DOHH2 (cell line): ENCODE results near the gene KIF1B.
"Not testable (repeated sequence)": the region's sequence is repeated elsewhere in the genome, so short reads cannot be mapped to it uniquely, and the experiment has no call there.

Source experiments
- H3F3A ChIP-seq: fragments of 200-600 bp; sonication (generic), shearing (Covaris generic); 2 replicates; pipeline ENCODE4 v1.6.0; 2016; ENCODE audit warnings: antibody characterized with exemption, mild to moderate bottlenecking; ENCODE audit not compliant: control insufficient read depth, insufficient read depth
- H3K27ac ChIP-seq: fragments of 200-600 bp; sonication (generic); 2 replicates; pipeline ENCODE4 v1.5.1; 2014; ENCODE audit warnings: low read depth, mild to moderate bottlenecking, low read length, moderate library complexity
- H3K27me3 ChIP-seq: fragments of 200-600 bp; sonication (generic); 2 replicates; pipeline ENCODE4 v1.6.1; 2014; ENCODE audit warnings: mild to moderate bottlenecking, low read length, mixed read lengths; ENCODE audit not compliant: control insufficient read depth
- H3K36me3 ChIP-seq: fragments of 200-600 bp; sonication (generic); 2 replicates; pipeline ENCODE4 v1.6.1; 2014; ENCODE audit warnings: mild to moderate bottlenecking, low read length, moderate library complexity, mixed read lengths; ENCODE audit not compliant: control insufficient read depth
- H3K4me1 ChIP-seq: fragments of 200-600 bp; sonication (generic); 2 replicates; pipeline ENCODE4 v1.6.1; 2014; ENCODE audit warnings: mild to moderate bottlenecking, low read length, mixed read lengths; ENCODE audit not compliant: control insufficient read depth
- H3K4me2 ChIP-seq: fragments of 200-600 bp; sonication (generic); 2 replicates; pipeline ENCODE4 v1.6.0; 2014; ENCODE audit warnings: mild to moderate bottlenecking, low read length, moderate library complexity
- H3K4me3 ChIP-seq: fragments of 200-600 bp; sonication (generic); 2 replicates; pipeline ENCODE4 v1.5.1; 2014; ENCODE audit warnings: mild to moderate bottlenecking, low read length, mixed read lengths
- H3K79me2 ChIP-seq: fragments of 200-600 bp; sonication (generic); 2 replicates; pipeline ENCODE4 v1.6.1; 2014; ENCODE audit warnings: mild to moderate bottlenecking, low read length, mixed read lengths; ENCODE audit not compliant: control insufficient read depth
- H3K9me2 ChIP-seq: fragments of 200-600 bp; sonication (generic); replicated peaks from 2 replicates; pipeline ENCODE4 v1.6.1; 2014; ENCODE audit warnings: mild to moderate bottlenecking, low read length, mixed read lengths; ENCODE audit not compliant: control insufficient read depth
- H3K9me3 ChIP-seq: fragments of 200-600 bp; sonication (generic); 2 replicates; pipeline ENCODE4 v1.6.1; 2014; ENCODE audit warnings: antibody characterized with exemption, low read length, mixed read lengths; ENCODE audit not compliant: control insufficient read depth, insufficient read depth
- H4K20me1 ChIP-seq: fragments of 200-600 bp; sonication (generic); 2 replicates; pipeline ENCODE4 v1.6.0; 2014; ENCODE audit warnings: low read depth, mild to moderate bottlenecking, antibody characterized with exemption, low read length, moderate library complexity; ENCODE audit not compliant: control insufficient read depth, insufficient read depth
- CTCF ChIP-seq: fragments of 200-600 bp; sonication (generic); IDR thresholded peaks from one replicate; pipeline ENCODE4 v1.5.1; 2014; ENCODE audit warnings: antibody characterized with exemption, mild to moderate bottlenecking, low read depth, low read length; ENCODE audit not compliant: poor library complexity, severe bottlenecking
- EZH2phosphoT487 ChIP-seq: fragments of 200-600 bp; sonication (generic); IDR thresholded peaks from 2 replicates; pipeline ENCODE4 v1.6.1; 2017; ENCODE audit warnings: borderline replicate concordance, mild to moderate bottlenecking, antibody characterized with exemption, low read length, moderate library complexity, mixed read lengths

KIF1B gene

GRCh38 chr1:10377365-10378029 is 167.1 kb downstream of the KIF1B start:
- not testable (repeated sequence) for H3K4me1 ChIP-seq, H3K4me3 ChIP-seq, H3F3A ChIP-seq, H4K20me1 ChIP-seq, H3K27me3 ChIP-seq, H3K4me2 ChIP-seq, H3K9me3 ChIP-seq, H3K36me3 ChIP-seq, H3K9me2 ChIP-seq, H3K27ac ChIP-seq, H3K79me2 ChIP-seq
- TF ChIP-seq CTCF, result peak; percentile 55

- Histone ChIP-seq H3F3A (no peaks in the 10 kb centered on the region), H3K4me1 (no peaks in the 10 kb centered on the region), H3K79me2 (no peaks in the 10 kb centered on the region), H3K36me3 (no peaks in the 10 kb centered on the region), H3K9me2 (no peaks in the 10 kb centered on the region), H3K27ac (no peak overlapping the region), H3K4me3 (no peak overlapping the region), H3K27me3 (no peaks in the 10 kb centered on the region), H3K9me3 (no peaks in the 10 kb centered on the region), H3K4me2 (no peak overlapping the region), H4K20me1 (no peaks in the 10 kb centered on the region)
- no peak for TF ChIP-seq EZH2phosphoT487
These were observed 167.9 kb downstream of the KIF1B start for GRCh38 chr1:10378081-10378841.

- no peak overlapping the region for H3K27ac ChIP-seq
- no peaks in the 10 kb centered on the region for H3K27me3 ChIP-seq
- H3K4me2 ChIP-seq, result no peak overlapping the region
- H3K9me2 ChIP-seq, result no peaks in the 10 kb centered on the region
- H3K79me2 ChIP-seq, result no peaks in the 10 kb centered on the region
- no peaks in the 10 kb centered on the region for H3K9me3 ChIP-seq
- no peaks in the 10 kb centered on the region for H3K36me3 ChIP-seq
- no peaks in the 10 kb centered on the region for H3F3A ChIP-seq
- no peak overlapping the region for H3K4me3 ChIP-seq
- H4K20me1 ChIP-seq, result no peaks in the 10 kb centered on the region
- H3K4me1 ChIP-seq, result no peaks in the 10 kb centered on the region
- TF ChIP-seq CTCF, result no peak
- no peak for TF ChIP-seq EZH2phosphoT487
These were observed 168.8 kb downstream of the KIF1B start for GRCh38 chr1:10379101-10379620.

DNA sequence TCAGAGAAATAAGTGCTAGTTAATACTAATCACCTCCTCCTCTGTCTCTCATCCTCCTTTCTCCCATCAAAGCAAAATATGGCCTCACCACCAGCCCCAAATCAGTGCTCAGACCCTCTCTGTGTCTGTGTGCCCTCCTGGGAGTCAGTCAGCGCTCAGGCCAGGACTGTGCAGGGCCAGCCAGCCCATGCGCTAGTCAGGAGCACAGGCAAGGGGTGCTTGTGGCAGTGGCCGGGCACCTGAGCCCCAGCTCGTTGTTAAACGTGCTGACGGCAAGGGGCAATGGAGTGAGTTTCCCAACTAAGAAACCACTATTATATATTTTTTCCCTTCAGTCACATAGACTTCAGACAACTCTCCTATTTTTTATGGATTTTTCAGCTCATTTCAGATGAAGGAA is 169.3 kb downstream of the KIF1B start:
- H3K9me3 ChIP-seq, result no peaks in the 10 kb centered on the region
- no peaks in the 10 kb centered on the region for H3K27me3 ChIP-seq
- H3K4me2 ChIP-seq, result no peak overlapping the region
- no peaks in the 10 kb centered on the region for H3F3A ChIP-seq
- H3K36me3 ChIP-seq, result no peaks in the 10 kb centered on the region
- no peaks in the 10 kb centered on the region for H4K20me1 ChIP-seq
- no peaks in the 10 kb centered on the region for H3K79me2 ChIP-seq
- H3K9me2 ChIP-seq, result no peaks in the 10 kb centered on the region
- H3K4me1 ChIP-seq, result no peaks in the 10 kb centered on the region
- TF ChIP-seq EZH2phosphoT487 (no peak), CTCF (no peak)
- no peak overlapping the region for H3K27ac ChIP-seq
- H3K4me3 ChIP-seq, result no peak overlapping the region
